Endometrial microvascular endothelial cells (primary cell): ENCODE results near the gene NISCH. TPM values are rescaled to one million over a fixed set of nuclear protein-coding genes. Genes with fewer than 3 reads are reported as not detected.

ENCODE experiments used
- in situ Hi-C: cut with HindIII; loops from 2 replicates; pipeline ENCODE4 v1.10.0; 2017; ENCODE audit warnings: low sequenced_read_pairs, low pct_unique_long_range_greater_than_20kb; ENCODE audit errors: inconsistent ontology term
- total RNA-seq: library from RNA; depleted of rRNA; stranded (reverse); fragments of >200 nt; gene quantifications from one replicate; pipeline ENCODE4 v1.2.3, GENCODE V29; 2015; ENCODE audit errors: inconsistent ontology term

NISCH gene
- total RNA-seq, 1 donor from 2014 or later, result 30.7 TPM

GRCh38 chr3:52483081-52483480, 27.7 kb downstream of the NISCH start:
- in situ Hi-C loops, result no loop called here

- in situ Hi-C loops, result no loop called here
These were observed 28.4 kb downstream of the NISCH start for GRCh38 chr3:52483577-52484381.

GRCh38 chr3:52484680-52485461, 29.5 kb downstream of the NISCH start:
- in situ Hi-C loops, result no loop called here

GRCh38 chr3:52487050-52487787, 31.8 kb downstream of the NISCH start:
- in situ Hi-C loops, result no loop called here

GRCh38 chr3:52487788-52488691, 32.6 kb downstream of the NISCH start:
- in situ Hi-C loops, result no loop called here

GRCh38 chr3:52488746-52489145, 33.3 kb downstream of the NISCH start:
- in situ Hi-C loops, result no loop called here

- in situ Hi-C loops, result no loop called here
These were observed 34.0 kb downstream of the NISCH start for GRCh38 chr3:52489453-52489852.

- in situ Hi-C loops, result no loop called here
These were observed 34.9 kb downstream of the NISCH start for GRCh38 chr3:52490035-52490938.

GRCh38 chr3:52490939-52491526, 35.6 kb downstream of the NISCH start:
- in situ Hi-C loops, result no loop called here

- in situ Hi-C loops, result no loop called here
These were observed 36.7 kb downstream of the NISCH start for GRCh38 chr3:52492059-52492458.

GRCh38 chr3:52493232-52494017, 38.0 kb downstream of the NISCH start:
- in situ Hi-C loops, result no loop called here

GRCh38 chr3:52494445-52494844, 39.0 kb downstream of the NISCH start:
- in situ Hi-C loops, result no loop called here

GRCh38 chr3:52494886-52495495, 39.6 kb downstream of the NISCH start, which contains the start of gene STAB1:
Gene STAB1, plus strand, starts transcription at chr3:52495338. Its CDS starts 76 bp downstream, at chr3:52495414.
- in situ Hi-C loops, result no loop called here

GRCh38 chr3:52495777-52496602, 40.6 kb downstream of the NISCH start:
- in situ Hi-C loops, result no loop called here
